PFSK-1 (cell line): Measurements from ENCODE around the gene CMTM1.

Source experiments
- POLR2AphosphoS5 ChIP-seq: IDR thresholded peaks from 2 replicates; pipeline ENCODE4 v1.6.1; 2012; ENCODE audit warnings: low read depth, mild to moderate bottlenecking, control low read depth, low read length, moderate library complexity
- SIN3A ChIP-seq: IDR thresholded peaks from 2 replicates; pipeline ENCODE4 v1.6.1; 2012; ENCODE audit warnings: mild to moderate bottlenecking, low read length, moderate library complexity, borderline replicate concordance; ENCODE audit not compliant: insufficient read depth
- TAF1 ChIP-seq: IDR thresholded peaks from 2 replicates; pipeline ENCODE4 v1.6.1; 2012; ENCODE audit warnings: low read length, control low read depth, borderline replicate concordance; ENCODE audit not compliant: insufficient read depth
- TF ChIP-seq, protein P1 (sequence below), 2 experiments: IDR thresholded peaks; 2 replicates each; pipeline versions ENCODE4 v1.6.1 to v1.8.0; 2011 to 2012; ENCODE audit warnings: low read depth in 2 of 2, low read length in 2 of 2, control low read depth in 1 of 2, inconsistent platforms in 1 of 2, mild to moderate bottlenecking in 1 of 2, moderate library complexity in 1 of 2; ENCODE audit not compliant: insufficient read depth in 1 of 2

DNA sequence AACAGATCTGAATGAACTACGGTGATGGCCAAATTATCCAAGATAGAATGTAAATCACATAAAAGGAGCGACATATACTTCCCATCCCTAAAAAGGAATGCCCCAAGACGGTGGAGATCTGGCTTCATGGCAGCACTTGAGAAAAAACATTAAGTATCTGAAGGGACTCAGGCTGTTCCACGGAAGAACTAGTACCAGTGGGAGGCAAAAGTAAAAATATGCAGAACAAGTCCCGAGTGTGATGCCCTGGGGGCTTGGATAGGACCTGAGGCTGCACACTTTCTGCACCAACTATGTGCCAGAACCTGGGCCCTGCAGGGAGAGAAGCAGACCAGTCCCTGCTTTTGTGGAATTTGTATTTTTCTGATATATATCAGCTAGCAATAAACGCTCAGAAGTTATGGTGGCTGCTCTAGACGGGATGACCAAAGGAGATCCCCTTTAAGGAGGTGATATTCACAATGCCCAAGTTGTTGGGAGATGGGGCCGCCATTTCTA, 14.4 kb upstream of the CMTM1 start:
- no peak for TF ChIP-seq POLR2AphosphoS5
- TF ChIP-seq, protein P1, sequence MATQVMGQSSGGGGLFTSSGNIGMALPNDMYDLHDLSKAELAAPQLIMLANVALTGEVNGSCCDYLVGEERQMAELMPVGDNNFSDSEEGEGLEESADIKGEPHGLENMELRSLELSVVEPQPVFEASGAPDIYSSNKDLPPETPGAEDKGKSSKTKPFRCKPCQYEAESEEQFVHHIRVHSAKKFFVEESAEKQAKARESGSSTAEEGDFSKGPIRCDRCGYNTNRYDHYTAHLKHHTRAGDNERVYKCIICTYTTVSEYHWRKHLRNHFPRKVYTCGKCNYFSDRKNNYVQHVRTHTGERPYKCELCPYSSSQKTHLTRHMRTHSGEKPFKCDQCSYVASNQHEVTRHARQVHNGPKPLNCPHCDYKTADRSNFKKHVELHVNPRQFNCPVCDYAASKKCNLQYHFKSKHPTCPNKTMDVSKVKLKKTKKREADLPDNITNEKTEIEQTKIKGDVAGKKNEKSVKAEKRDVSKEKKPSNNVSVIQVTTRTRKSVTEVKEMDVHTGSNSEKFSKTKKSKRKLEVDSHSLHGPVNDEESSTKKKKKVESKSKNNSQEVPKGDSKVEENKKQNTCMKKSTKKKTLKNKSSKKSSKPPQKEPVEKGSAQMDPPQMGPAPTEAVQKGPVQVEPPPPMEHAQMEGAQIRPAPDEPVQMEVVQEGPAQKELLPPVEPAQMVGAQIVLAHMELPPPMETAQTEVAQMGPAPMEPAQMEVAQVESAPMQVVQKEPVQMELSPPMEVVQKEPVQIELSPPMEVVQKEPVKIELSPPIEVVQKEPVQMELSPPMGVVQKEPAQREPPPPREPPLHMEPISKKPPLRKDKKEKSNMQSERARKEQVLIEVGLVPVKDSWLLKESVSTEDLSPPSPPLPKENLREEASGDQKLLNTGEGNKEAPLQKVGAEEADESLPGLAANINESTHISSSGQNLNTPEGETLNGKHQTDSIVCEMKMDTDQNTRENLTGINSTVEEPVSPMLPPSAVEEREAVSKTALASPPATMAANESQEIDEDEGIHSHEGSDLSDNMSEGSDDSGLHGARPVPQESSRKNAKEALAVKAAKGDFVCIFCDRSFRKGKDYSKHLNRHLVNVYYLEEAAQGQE (IDR thresholded peaks at IDR 0.05; ENCODE audit: insufficient read depth in 1 of 2, low read depth in 2 of 2, low read length in 2 of 2), result no peak
- no peak for TF ChIP-seq TAF1
- no peak for TF ChIP-seq SIN3A
